HG02981 (cell line): ENCODE results near the gene CERK.
"Not testable (repeated sequence)": the region's sequence is repeated elsewhere in the genome, so short reads cannot be mapped to it uniquely, and the experiment has no call there.

ENCODE experiments used
- ATAC-seq: cut with Tn5 transposase; IDR thresholded peaks from one replicate; pipeline ENCODE4 v1.9.1; 2021; ENCODE audit warnings: mild to moderate bottlenecking, moderate library complexity; ENCODE audit not compliant: unreplicated experiment

Gene CERK

DNA sequence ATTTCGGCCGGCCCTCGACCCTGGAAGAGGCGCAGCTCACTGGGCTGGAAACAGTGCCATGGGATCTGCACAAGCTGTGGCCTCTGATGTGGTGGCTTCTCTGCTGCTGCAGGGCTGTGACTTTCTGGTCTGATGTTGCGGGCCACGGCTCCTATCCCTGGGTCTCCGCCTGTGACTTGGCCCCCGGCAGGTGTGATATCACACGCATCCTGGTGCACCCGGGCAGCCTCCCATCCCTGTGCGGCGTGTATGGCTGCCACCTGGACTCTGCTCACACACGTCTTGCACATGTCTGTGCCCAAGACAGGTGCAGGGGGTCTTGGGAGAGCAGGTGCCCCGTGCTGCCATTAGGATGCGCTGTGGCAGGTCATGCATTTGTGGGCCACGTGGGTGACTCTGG lies 86.7 kb downstream of the CERK start:
- ATAC-seq = no peak

- no peak for ATAC-seq
Observed at GRCh38 chr22:46650078-46650810, 87.8 kb downstream of the CERK start.

GRCh38 chr22:46649141-46650077 lies 88.6 kb downstream of the CERK start:
- no peak for ATAC-seq

DNA sequence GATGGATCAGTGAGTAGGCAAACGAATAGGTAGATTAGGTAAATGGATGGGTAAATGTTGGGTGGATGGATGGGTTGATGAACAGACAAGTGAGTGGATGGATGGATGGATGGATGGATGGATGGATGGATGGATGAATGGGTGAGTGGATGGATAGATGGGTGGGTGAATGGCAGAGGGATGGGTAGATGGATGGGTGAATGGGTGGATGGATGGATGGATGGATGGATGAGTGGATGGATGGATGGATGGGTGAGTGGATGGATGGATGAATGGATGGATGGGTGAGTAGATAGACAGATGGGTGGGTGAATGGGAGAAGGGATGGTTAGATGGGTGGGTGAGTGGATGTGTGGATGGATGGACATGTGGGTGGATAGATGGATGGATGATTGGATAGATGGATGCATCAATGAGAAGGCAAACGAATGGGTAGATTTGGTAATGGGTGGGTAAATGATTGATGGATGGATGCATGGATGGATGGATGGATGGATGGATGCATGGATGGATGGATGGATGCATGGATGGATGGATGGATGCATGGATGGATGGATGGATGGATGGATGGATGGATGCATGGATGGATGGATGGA lies 89.7 kb downstream of the CERK start:
- ATAC-seq = not testable (repeated sequence)

GRCh38 chr22:46646531-46647215 lies 91.4 kb downstream of the CERK start:
- ATAC-seq = no peak

DNA sequence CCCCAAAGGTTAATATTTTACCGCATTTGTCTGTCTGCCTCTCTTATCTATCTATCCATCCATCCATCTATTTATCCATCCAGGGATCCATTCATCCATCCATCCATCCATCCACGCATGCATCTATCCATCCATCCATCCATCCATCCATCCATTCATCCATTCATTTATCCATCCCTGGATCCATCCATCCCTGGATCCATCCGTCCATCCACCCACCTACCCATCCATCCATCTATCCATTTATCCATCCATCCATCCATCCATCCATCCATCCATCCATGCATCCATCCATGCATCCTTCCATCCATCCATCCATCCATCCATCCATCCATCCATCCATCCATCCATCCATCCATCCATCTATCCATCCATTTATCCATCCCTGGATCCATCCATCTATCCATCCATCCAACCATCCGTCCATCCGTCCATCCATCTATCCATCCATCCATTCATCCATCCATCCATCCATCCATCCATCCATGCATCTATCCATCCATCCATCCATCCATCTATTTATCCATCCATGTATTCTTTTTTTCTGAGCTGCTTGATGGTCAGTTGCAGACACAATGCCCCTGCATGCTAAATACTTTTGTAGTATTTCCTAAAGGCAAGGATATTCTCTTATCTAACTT lies 95.1 kb downstream of the CERK start:
- ATAC-seq = not testable (repeated sequence)

DNA sequence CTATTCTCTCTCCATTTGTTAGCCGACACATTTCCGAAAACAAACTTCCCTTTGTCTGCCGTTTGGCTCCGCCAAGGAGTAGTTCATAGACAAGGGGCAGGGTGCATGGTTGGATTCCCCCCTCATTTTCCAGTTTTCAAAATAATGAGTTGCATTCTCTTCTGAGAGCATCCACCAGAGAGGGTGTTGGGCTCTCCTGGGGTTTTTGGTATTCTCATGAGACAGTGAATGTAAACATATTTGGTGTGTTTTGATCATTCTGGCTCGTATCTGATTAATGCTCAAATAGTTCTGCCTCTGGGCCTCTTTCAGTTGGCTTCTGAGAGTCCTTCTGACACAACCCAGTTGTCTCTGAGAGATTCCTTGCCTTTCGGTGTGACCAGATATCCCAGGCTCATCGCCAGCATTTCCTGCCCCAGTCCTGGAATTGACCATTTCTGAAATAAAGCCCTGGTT lies 96.2 kb downstream of the CERK start:
- no peak for ATAC-seq

- no peak for ATAC-seq
Observed at GRCh38 chr22:46640293-46641055, 97.6 kb downstream of the CERK start.

DNA sequence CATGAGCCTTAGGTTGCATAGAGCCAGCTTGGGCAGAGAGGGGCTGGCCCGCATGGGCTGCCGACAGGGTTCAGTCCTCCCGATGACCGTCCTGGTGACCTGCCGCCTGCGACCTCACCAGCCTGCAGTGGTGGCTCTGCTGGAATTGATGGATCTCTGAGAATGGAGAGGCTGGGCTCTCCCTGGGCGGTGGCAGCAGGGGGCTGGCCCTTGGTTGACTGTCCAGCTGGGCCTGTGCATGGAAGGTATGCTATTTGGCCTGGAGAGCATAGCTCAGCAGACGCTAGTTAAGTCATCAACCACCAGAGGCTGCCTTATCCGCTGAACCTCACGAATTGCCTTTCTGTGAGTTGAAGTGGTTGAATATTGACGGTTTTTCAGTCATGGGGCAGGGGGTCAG lies 98.2 kb downstream of the CERK start:
- ATAC-seq = no peak

- ATAC-seq = no peak
Observed at GRCh38 chr22:46638601-46639431, 99.2 kb downstream of the CERK start.

DNA sequence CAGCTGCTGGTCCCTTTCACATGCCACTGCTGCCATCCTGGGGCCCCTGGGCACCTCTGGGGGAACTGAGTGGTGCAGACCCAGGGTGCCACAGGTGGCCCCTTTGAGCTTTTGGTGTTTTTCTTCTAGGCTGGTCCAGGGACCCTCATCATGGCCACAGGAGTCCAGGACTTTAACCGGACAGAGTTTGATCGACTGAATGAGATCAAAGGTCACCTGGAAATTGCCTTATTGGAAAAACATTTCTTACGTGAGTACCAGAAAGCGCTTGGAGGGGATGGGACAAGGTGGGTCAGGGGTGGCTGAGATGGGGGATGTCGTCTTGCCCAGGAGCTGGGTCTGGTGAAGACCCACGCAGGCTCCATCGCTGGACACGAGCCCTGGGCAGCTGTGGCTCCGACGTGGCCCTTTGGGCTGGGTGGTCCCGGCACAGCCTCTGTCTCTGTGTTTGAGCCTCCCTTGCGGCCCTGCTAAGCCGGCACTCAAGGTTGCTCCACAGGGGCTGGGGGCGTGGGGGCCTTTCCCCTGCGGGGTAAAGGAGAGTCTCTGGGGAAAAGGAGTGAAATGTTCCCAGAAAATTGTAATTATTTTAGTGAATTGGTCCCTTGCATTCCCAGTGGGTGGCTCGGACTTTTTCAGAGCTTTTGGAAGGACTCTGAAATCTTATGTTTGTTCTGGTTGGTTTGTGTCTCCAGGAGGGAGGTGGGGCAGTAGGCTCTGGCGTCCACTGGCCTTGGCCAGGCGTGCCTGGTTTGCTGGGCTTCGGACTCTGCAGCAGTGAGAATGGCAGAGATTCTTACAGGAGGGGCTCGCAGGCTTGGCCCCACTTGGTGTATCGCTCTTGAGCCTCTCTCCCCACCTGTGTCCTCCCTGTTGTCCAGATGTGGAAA lies 100.1 kb downstream of the CERK start:
- no peak for ATAC-seq

- ATAC-seq = no peak
Observed at GRCh38 chr22:46636221-46637002, 101.6 kb downstream of the CERK start.

DNA sequence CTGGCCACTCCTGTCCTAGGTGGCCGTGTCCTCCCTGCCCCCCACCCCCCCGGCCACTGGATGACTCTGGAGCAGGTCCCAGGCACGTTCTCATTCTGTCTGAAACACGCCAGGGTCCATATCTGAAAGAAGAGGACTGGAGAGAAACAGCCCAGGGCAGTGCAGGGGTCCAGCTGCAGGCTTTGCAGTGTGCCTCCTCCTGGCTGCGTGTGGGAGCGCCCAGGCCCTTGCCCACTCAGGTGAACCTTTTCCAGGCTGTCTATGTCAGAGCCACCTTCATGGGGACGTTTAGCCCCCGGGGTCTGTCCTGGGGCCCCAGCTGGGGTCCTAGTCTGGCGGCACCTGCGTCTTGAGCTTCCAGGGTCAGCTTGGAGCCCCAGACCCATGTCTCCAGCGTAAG lies 102.3 kb downstream of the CERK start:
- ATAC-seq = no peak

GRCh38 chr22:46634973-46635685 lies 102.9 kb downstream of the CERK start:
- not testable (repeated sequence) for ATAC-seq
